ENCODE data around the gene MS4A2.
"Not testable (repeated sequence)": the region's sequence is repeated elsewhere in the genome, so short reads cannot be mapped to it uniquely, and the experiment has no call there.

Gene MS4A2

GRCh38 chr11:60098508-60098907 lies 10.0 kb downstream of the MS4A2 start:
- DNase-seq (ENCODE audit: low read depth, low spot score), result no peak
- H3K27ac ChIP-seq, result no peak overlapping the region

- no peak for DNase-seq (ENCODE audit: low read depth, low spot score)
- H3K27ac ChIP-seq, result no peak overlapping the region
These were observed 12.1 kb downstream of the MS4A2 start for GRCh38 chr11:60100516-60100915.

GRCh38 chr11:60101368-60101767 lies 12.9 kb downstream of the MS4A2 start:
- not testable (repeated sequence) for DNase-seq (ENCODE audit: low read depth, low spot score); H3K27ac ChIP-seq

GRCh38 chr11:60104471-60105115 lies 16.1 kb downstream of the MS4A2 start:
- DNase-seq (ENCODE audit: low read depth, low spot score); H3K27ac ChIP-seq: not testable (repeated sequence)

- not testable (repeated sequence) for H3K27ac ChIP-seq; DNase-seq (ENCODE audit: low read depth, low spot score)
These were observed 20.2 kb downstream of the MS4A2 start for GRCh38 chr11:60108631-60109030.

GRCh38 chr11:60111793-60112192 lies 23.3 kb downstream of the MS4A2 start:
- no peak for DNase-seq (ENCODE audit: low read depth, low spot score)
- H3K27ac ChIP-seq, result no peak overlapping the region

GRCh38 chr11:60116996-60117790 lies 28.7 kb downstream of the MS4A2 start:
- DNase-seq (ENCODE audit: low read depth, low spot score), result no peak
- H3K27ac ChIP-seq, result no peak overlapping the region

GRCh38 chr11:60118338-60118737 lies 29.9 kb downstream of the MS4A2 start:
- no peak for DNase-seq (ENCODE audit: low read depth, low spot score)
- no peak overlapping the region for H3K27ac ChIP-seq

- no peak for DNase-seq (ENCODE audit: low read depth, low spot score)
- no peak overlapping the region for H3K27ac ChIP-seq
These were observed 31.2 kb downstream of the MS4A2 start for GRCh38 chr11:60119710-60120109.

- DNase-seq (ENCODE audit: low read depth, low spot score), result no peak
These were observed 32.8 kb downstream of the MS4A2 start for GRCh38 chr11:60121264-60121663.

GRCh38 chr11:60122414-60123036 lies 34.1 kb downstream of the MS4A2 start:
- no peak for DNase-seq (ENCODE audit: low read depth, low spot score)
- H3K27ac ChIP-seq, result no peak overlapping the region

More at GRCh38 chr11:60121264-60121663, 32.8 kb downstream of the MS4A2 start:
- H3K27ac ChIP-seq, result no peak overlapping the region

- no peak overlapping the region for H3K27ac ChIP-seq
- no peak for DNase-seq (ENCODE audit: low read depth, low spot score)
These were observed 36.5 kb downstream of the MS4A2 start for GRCh38 chr11:60124802-60125432.

GRCh38 chr11:60125956-60126585 lies 37.6 kb downstream of the MS4A2 start:
- DNase-seq (ENCODE audit: low read depth, low spot score), result peak; percentile 51
- peak overlapping the region; percentile 61 for H3K27ac ChIP-seq

GRCh38 chr11:60127311-60127811 lies 38.9 kb downstream of the MS4A2 start:
- DNase-seq (ENCODE audit: low read depth, low spot score), result peak; percentile 39
- H3K27ac ChIP-seq, result peak overlapping the region; percentile 61

- no peak overlapping the region for H3K27ac ChIP-seq
These were observed 39.9 kb downstream of the MS4A2 start for GRCh38 chr11:60128376-60128775.

GRCh38 chr11:60128866-60129265 lies 40.4 kb downstream of the MS4A2 start:
- not testable (repeated sequence) for H3K27ac ChIP-seq; DNase-seq (ENCODE audit: low read depth, low spot score)

More at GRCh38 chr11:60128376-60128775, 39.9 kb downstream of the MS4A2 start:
- DNase-seq (ENCODE audit: low read depth, low spot score), result no peak

GRCh38 chr11:60129853-60130252 lies 41.4 kb downstream of the MS4A2 start:
- H3K27ac ChIP-seq, result no peak overlapping the region
- DNase-seq (ENCODE audit: low read depth, low spot score), result no peak

GRCh38 chr11:60130496-60130895 lies 42.0 kb downstream of the MS4A2 start:
- no peak for DNase-seq (ENCODE audit: low read depth, low spot score)
- no peak overlapping the region for H3K27ac ChIP-seq

- DNase-seq (ENCODE audit: low read depth, low spot score), result no peak
- H3K27ac ChIP-seq, result no peak overlapping the region
These were observed 43.4 kb downstream of the MS4A2 start for GRCh38 chr11:60131912-60132311.

- H3K27ac ChIP-seq, result no peak overlapping the region
- DNase-seq (ENCODE audit: low read depth, low spot score), result no peak
These were observed 45.5 kb downstream of the MS4A2 start for GRCh38 chr11:60133917-60134316.
